Measurements from ENCODE around the gene ZBTB2.
"Not testable (repeated sequence)": the region's sequence is repeated elsewhere in the genome, so short reads cannot be mapped to it uniquely, and the experiment has no call there.

Gene ZBTB2

DNA sequence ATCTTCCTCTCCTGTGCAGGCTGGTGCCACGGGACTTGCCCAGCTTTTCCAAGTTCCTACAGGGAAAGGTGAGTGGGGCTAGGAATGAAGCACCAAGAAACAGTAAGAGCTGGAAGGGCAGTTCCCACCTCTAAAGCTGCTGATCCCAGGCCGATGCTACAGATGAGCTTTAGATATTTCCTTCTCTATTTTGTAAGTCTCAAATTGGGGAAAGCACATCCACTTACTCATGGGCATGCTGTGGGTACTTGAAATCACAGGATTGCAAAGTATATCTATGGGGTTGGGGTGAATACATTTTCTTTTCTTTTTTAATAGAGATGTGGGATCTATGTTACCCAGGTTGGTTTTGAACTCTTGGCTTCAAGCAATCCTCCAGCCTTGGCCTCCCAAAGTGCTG, 3.1 kb downstream of the ZBTB2 start:
- no peaks in the 10 kb centered on the region for H3K27me3 Mint-ChIP-seq
- ATAC-seq: no peak
- peaks cover 38% of the 10 kb centered on the region for H3K4me1 Mint-ChIP-seq
- no peaks in the 10 kb centered on the region for H3K9me3 Mint-ChIP-seq
- H3K36me3 Mint-ChIP-seq: peaks cover 20% of the 10 kb centered on the region
- no peak overlapping the region for H3K4me3 Mint-ChIP-seq
- no peak overlapping the region for H3K27ac Mint-ChIP-seq

DNA sequence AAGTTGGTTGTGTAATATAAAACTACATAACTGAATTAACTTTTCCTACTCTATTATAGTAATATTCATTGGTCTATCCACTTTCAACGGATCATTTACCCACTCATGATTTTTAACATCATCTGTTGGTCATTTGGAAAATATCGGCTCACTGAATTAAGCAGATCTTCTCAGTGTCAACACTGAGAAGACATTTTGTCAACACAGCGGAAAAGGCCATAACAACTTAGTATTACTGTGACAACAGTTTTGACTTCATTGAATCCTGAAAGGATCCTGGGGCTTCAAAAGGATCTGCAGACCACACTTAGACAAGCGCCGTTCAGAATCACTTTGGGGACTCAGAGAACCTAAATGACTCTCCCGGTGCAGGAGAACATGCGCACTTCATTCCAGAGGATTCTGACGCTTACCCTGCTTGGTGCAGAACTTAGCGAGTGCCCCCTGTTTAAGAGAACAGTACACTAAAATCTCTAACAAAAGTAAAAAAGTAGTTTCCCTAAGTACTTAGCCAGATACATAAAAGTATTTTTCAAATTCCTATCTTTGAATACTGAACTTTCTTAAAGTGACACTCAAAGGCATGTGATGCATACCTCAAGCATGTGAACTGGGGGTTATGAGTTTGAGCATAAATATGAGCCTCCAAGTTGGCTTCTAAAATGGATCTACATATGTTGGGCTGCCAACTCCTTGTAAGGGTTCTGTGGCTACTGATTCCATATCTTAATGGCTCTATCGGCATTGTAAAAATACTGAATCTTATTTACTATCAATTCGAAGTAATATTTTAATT, 4.0 kb downstream of the ZBTB2 start:
- no peak for ATAC-seq
- Mint-ChIP-seq H3K4me1 (peaks cover 29% of the 10 kb centered on the region), H3K27ac (no peak overlapping the region), H3K9me3 (no peaks in the 10 kb centered on the region), H3K4me3 (no peak overlapping the region), H3K27me3 (no peaks in the 10 kb centered on the region), H3K36me3 (peaks cover 16% of the 10 kb centered on the region)

DNA sequence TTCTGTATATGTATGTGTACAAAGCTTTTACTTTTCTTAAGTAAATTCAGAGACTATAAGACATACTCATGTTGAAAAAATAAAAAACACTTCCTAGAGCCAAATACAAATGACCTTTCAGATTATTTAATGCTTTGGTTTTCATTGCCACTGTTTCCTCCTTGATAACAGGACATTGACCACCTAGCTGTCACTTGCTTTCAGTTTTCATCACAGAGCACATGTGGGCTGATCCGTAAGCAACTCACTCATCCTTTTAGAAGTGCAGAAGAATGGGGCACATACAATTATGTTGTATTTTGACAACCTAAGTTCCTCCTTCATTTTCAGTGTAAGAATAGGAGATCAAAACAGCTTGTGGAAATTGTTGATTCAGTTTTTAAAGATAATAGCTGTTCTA, 6.2 kb downstream of the ZBTB2 start:
- H3K9me3 Mint-ChIP-seq: no peaks in the 10 kb centered on the region
- H3K27ac Mint-ChIP-seq: no peak overlapping the region
- no peak overlapping the region for H3K4me3 Mint-ChIP-seq
- peaks cover 35% of the 10 kb centered on the region for H3K4me1 Mint-ChIP-seq
- H3K27me3 Mint-ChIP-seq: no peaks in the 10 kb centered on the region
- peaks cover 7% of the 10 kb centered on the region for H3K36me3 Mint-ChIP-seq
- ATAC-seq: no peak

DNA sequence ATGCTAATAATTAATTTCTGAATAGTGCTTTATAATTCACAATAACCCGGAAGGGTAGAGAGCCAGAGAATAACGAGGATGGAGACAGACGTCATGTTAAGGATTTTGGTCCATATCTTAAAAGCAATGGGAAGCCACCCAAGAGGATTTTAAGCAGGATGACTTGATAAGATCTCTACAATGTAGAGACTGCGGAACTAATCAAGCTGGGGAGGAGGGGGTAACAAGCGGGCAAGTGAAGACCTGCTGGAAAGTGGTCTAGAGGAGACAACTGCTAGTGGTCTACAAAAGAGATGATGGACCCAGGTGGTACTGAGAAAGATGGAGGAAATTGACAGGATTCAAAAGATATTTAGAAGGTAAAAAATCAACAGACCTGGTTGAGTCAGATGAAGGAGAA, 7.2 kb downstream of the ZBTB2 start:
- no peak overlapping the region for H3K27ac Mint-ChIP-seq
- H3K4me3 Mint-ChIP-seq: no peak overlapping the region
- H3K4me1 Mint-ChIP-seq: peaks cover 38% of the 10 kb centered on the region
- no peaks in the 10 kb centered on the region for H3K27me3 Mint-ChIP-seq
- H3K9me3 Mint-ChIP-seq: no peaks in the 10 kb centered on the region
- ATAC-seq: no peak
- peaks cover 7% of the 10 kb centered on the region for H3K36me3 Mint-ChIP-seq

DNA sequence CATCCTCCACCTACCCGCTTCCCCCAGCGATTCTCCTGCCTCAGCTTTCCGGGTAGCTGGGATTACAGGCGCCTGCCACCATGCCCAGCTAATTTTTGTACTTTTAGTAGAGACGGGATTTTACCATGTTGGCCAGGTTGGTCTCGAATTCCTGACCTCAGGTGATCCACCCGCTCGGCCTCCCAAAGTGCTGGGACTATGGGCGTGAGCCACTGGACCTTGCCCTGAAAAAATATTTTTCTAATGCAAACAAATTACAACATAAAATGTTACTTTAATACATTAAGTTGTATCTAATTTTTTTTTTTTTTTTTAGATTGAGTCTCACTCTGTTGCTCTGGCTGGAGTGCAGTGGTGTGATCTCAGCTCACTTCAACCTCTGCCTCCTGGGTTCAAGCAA, 8.7 kb downstream of the ZBTB2 start:
- not testable (repeated sequence) for H3K4me3 Mint-ChIP-seq, H3K27me3 Mint-ChIP-seq, ATAC-seq, H3K9me3 Mint-ChIP-seq, H3K36me3 Mint-ChIP-seq, H3K27ac Mint-ChIP-seq
- H3K4me1 Mint-ChIP-seq: peaks cover 41% of the 10 kb centered on the region

DNA sequence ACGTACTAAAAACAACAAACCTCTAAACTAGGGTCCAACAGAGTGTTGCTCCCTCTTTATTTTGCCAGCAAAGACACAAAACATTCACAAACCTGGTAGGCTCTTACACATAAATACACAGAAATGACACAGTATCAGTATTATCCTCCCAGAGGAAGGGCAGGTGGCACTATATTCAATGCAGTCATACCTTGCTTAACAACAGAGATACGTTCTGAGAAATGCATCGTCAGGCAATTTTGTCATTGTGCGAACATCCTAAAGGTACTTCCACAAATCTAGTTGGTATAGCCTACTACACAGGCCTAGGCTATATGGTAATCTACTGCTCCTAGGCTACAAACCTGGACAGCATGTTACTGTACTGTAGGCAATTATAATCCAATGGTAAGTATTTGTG, 9.6 kb downstream of the ZBTB2 start:
- H3K27me3 Mint-ChIP-seq: no peaks in the 10 kb centered on the region

DNA sequence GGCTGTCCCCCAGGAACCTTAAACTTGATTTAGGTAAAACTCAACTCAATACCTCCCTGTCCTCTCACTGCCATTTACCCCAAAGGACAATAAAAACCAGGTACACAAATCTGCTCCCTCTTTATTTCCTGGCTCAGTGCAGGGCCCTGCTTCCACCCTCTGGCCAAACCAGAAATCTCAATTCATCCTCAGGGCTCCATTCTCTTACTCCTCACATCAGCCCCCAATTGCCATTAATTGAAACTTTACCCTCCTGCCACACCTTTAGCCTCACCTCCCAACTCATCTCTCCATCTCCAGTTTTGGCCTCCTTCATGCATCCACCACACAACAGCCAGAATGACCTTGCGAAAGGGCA, 10.5 kb downstream of the ZBTB2 start:
- peaks cover 7% of the 10 kb centered on the region for H3K36me3 Mint-ChIP-seq
- peak; percentile 47 for ATAC-seq
- no peaks in the 10 kb centered on the region for H3K27me3 Mint-ChIP-seq
- no peaks in the 10 kb centered on the region for H3K9me3 Mint-ChIP-seq
- H3K4me3 Mint-ChIP-seq: peak overlapping the region; percentile 65
- peaks cover 53% of the 10 kb centered on the region for H3K4me1 Mint-ChIP-seq
- peak overlapping the region; percentile 81 for H3K27ac Mint-ChIP-seq

More for the DNA sequence above, 9.6 kb downstream of the ZBTB2 start:
- Mint-ChIP-seq H3K4me3 (no peak overlapping the region), H3K27ac (no peak overlapping the region), H3K4me1 (peaks cover 44% of the 10 kb centered on the region), H3K36me3 (peaks cover 7% of the 10 kb centered on the region), H3K9me3 (no peaks in the 10 kb centered on the region)
- ATAC-seq: no peak

DNA sequence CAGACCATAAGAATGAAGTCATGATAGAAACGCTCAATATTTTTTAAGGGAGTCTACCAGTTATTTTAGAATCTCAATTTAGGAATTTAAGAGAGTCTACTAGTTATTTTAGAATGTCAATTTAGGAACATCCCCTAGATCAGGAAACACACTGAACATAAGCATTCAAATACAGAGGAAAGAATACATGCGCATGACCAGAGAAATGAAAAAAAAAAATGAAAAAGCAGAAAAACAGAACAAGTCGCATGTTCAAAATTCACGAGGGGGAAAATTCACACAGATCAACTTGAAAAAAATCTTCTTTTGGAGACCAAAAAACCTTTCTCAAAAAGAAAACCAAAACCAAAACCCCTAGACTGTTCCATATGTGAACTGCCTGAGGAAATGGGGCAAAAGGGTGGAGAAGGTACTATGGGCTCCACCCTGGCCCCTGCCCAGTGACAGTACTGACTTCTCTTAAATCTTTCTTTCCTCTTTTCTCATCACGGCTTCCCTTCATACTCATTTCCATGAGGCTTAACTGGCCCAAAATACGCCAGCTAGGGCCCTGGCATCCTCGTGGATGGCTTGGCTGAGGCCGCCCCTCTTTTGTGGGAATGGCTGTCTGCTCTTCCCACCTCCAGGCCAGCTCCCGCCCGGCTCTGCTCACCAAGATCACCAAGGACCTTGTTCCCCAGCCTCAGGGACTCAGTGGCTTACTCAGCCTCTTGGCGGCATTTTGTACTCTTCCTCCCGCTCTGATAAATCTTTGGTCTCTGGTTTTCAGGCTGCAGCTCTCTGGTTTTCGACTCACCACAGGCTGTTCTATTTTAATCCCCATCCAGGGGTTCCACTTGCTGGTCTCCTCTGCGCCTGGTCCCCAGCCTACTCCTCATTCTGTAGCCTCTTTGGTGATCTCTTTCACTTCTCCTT, 11.2 kb downstream of the ZBTB2 start:
- peaks cover 53% of the 10 kb centered on the region for H3K4me1 Mint-ChIP-seq
- H3K9me3 Mint-ChIP-seq: no peaks in the 10 kb centered on the region
- no peaks in the 10 kb centered on the region for H3K27me3 Mint-ChIP-seq
- H3K4me3 Mint-ChIP-seq: peak overlapping the region; percentile 65
- H3K27ac Mint-ChIP-seq: peak overlapping the region; percentile 81
- peaks cover 7% of the 10 kb centered on the region for H3K36me3 Mint-ChIP-seq
- ATAC-seq: peak; percentile 64

DNA sequence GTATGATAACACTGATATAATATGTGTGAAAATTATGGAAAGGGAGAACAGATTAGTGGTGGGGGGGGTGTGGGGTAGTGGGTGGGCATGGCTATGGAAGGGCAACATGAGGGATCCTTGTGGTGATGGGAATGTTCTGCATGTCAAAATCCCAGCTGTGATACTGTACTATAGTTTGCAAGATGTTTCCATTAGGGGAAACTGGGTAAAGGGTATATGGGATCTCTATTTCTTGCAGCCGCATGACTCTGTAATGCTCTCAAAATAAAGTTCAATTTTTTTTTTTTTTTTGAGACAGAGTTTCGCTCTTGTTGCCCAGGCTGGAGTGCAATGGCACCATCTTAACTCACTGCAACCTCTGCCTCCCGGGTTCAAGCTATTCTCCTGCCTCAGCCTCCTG, 14.3 kb downstream of the ZBTB2 start:
- Mint-ChIP-seq H3K27ac (no peak overlapping the region), H3K9me3 (no peaks in the 10 kb centered on the region), H3K27me3 (no peaks in the 10 kb centered on the region), H3K4me3 (no peak overlapping the region), H3K36me3 (peaks cover 8% of the 10 kb centered on the region), H3K4me1 (peaks cover 54% of the 10 kb centered on the region)
- ATAC-seq: no peak

DNA sequence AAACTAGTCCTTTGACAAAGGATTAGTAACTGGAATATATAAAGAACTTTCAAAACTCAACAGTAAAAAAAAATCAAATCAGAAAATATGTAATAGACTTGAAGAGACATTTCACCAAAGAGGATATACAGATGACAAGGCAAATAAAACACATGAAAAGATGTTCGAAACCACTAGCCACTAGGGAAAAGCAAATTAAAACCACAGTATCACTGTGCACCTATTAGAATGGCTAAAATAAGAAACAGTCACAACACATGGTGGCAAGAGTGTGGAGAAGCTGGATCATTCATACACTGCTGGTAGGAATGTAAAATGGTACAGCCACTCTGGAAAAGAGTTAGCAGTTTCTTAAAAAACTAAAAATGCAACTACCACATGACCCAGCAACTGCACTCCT, 14.9 kb downstream of the ZBTB2 start:
- H3K27me3 Mint-ChIP-seq: no peaks in the 10 kb centered on the region
- peak; percentile 78 for ATAC-seq
- no peaks in the 10 kb centered on the region for H3K9me3 Mint-ChIP-seq
- peaks cover 60% of the 10 kb centered on the region for H3K4me1 Mint-ChIP-seq
- H3K27ac Mint-ChIP-seq: no peak overlapping the region
- no peak overlapping the region for H3K4me3 Mint-ChIP-seq
- peaks cover 14% of the 10 kb centered on the region for H3K36me3 Mint-ChIP-seq

DNA sequence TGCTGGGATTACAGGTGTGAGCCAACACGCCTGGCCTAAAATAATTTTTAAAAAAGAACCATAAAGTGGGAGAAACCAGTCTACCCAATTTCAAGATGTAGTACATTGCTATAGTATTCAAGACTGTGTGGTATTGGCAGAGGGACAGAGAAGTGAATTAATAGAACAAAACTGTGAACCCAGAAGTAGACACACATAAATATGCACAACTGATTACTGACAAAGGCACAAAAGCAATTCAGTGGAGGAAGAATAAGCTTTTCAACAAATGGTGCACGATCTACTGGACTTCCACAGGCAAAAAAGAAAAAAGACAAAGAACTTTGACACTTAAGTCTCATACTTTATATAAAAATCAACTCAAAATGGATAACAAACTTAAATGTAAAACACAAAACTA, 15.5 kb downstream of the ZBTB2 start:
- Mint-ChIP-seq H3K9me3 (no peaks in the 10 kb centered on the region), H3K4me3 (no peak overlapping the region), H3K27me3 (no peaks in the 10 kb centered on the region)

DNA sequence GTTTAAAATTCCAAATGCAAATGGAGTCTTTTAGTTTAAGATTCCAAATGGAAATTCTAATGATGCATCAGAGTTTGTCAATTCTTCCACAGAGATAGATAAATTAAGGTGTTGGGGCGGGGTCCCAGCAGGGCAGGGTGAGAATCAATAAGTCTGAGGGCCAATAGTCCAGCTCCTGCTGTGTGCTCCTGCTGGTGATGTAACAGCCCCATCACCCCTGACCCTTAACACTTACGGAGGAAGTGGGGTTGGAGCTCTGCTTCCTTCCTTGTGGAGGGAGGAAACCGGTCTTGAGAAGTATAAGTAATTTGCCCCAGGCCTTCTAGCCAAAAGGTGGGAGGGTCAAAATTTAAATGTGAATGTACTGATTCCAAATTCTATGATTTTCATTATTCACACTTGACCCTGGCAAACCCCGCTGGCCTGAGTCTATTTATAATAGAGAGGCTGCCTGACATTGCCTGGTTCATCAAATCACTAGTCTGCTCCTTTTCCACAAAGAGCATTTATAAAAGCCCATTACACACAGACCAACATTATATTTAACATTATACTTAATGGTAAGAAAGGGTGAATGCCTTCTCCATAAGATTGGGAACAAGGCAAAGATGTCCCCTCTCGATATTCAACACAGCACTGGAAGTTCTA, 17.2 kb downstream of the ZBTB2 start:
- peaks cover 26% of the 10 kb centered on the region for H3K36me3 Mint-ChIP-seq
- peaks cover 44% of the 10 kb centered on the region for H3K4me1 Mint-ChIP-seq
- ATAC-seq: no peak
- H3K9me3 Mint-ChIP-seq: no peaks in the 10 kb centered on the region
- H3K27ac Mint-ChIP-seq: no peak overlapping the region
- no peak overlapping the region for H3K4me3 Mint-ChIP-seq
- no peaks in the 10 kb centered on the region for H3K27me3 Mint-ChIP-seq

More for the DNA sequence above, 15.5 kb downstream of the ZBTB2 start:
- Mint-ChIP-seq H3K36me3 (peaks cover 20% of the 10 kb centered on the region), H3K27ac (no peak overlapping the region), H3K4me1 (peaks cover 57% of the 10 kb centered on the region)
- no peak for ATAC-seq

DNA sequence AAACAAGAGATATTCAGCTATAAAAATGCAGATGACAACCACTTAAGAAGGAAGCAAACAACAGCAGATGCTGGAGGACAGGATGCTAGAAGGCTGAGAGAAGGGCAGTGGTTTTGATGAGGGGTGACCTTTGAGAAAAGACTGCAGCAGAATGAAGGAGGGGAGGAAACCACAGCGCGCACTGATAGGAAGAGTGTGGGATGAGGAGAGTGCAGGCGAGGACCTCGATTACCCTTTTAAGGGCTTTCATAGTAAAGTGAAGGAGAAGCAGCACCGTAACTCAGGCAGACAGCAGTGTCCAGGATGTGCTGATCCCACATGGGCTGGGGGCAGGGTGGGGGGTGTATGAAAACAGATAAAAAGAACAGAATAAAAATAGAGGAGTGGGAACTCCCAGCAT, 19.2 kb downstream of the ZBTB2 start:
- Mint-ChIP-seq H3K9me3 (no peaks in the 10 kb centered on the region), H3K4me3 (no peak overlapping the region), H3K27ac (no peak overlapping the region), H3K4me1 (peaks cover 37% of the 10 kb centered on the region), H3K36me3 (peaks cover 36% of the 10 kb centered on the region), H3K27me3 (no peaks in the 10 kb centered on the region)
- no peak for ATAC-seq

DNA sequence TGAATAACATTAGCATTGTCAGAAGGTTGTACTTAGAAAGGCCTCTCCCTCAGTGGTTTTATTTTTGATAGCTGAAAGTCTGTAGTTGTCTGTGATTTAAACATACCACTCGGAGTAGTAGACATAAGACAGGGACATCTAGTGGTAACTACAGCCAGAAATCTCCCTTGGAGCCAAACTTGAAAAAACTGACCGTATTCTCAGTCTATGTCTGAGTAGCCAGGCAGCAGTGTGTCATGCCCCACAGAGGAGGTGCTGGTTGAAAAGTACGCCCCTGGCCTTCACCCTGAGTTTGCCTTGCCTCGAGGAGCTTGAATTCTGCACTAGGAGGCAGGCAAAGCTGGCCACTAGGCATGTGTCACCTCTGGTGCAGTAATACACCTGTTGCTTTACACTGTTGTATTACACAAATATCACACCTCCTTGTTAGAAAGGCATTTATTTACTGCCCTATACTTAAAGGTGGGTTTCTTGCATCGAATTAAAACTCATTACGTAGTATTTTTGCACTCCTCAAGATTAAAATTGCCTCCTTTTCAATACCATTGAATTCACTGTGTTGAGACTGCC, 20.8 kb downstream of the ZBTB2 start:
- Mint-ChIP-seq H3K27me3 (no peaks in the 10 kb centered on the region), H3K36me3 (peaks cover 49% of the 10 kb centered on the region), H3K4me3 (no peak overlapping the region), H3K9me3 (no peaks in the 10 kb centered on the region), H3K4me1 (peaks cover 23% of the 10 kb centered on the region), H3K27ac (no peak overlapping the region)
- ATAC-seq: no peak

DNA sequence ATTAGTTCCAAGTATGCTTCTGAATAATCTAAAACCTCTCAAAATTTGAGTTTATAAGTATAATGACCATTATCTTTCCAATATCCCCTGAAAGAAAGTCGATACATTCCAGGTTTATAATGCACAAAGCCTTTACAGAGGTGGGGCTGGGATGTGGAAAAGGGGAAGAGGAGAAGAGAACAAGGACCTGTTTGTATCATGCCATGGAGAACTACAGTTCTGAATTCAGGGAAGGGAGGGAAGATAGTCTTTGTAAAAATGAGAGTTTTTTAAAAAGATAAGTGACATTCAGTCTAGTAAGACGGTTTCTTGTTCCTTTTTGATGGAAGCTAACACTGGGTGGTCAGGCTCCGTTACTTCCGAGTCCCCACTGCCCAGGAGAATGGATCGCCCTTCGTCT, 26.1 kb downstream of the ZBTB2 start:
- peaks cover 59% of the 10 kb centered on the region for H3K36me3 Mint-ChIP-seq
- H3K9me3 Mint-ChIP-seq: no peaks in the 10 kb centered on the region
- H3K4me3 Mint-ChIP-seq: no peak overlapping the region
- no peak overlapping the region for H3K27ac Mint-ChIP-seq
- no peak for ATAC-seq
- H3K4me1 Mint-ChIP-seq: no peaks in the 10 kb centered on the region
- H3K27me3 Mint-ChIP-seq: no peaks in the 10 kb centered on the region

Measured in stimulated activated memory B cell treated with anti-CD40 and anti-IgM and Interleukin-4, amounts not matched to agents 10 μg/mL and 1 μg/mL and 100 μg/mL, for 72 hours (primary cell).